OCI-LY1 (cell line): Measurements from ENCODE around the gene ELOA.
A peak's percentile ranks its signal among the peaks of the same experiment; 100 is the strongest.
"Not testable (repeated sequence)": the region's sequence is repeated elsewhere in the genome, so short reads cannot be mapped to it uniquely, and the experiment has no call there.

Experiments used
- H2AFZ ChIP-seq: fragments of 200-600 bp; sonication (generic), shearing (Covaris generic); 2 replicates; pipeline ENCODE4 v1.6.0; 2014; ENCODE audit warnings: antibody characterized with exemption, mild to moderate bottlenecking, low read length
- H3F3A ChIP-seq: fragments of 200-600 bp; sonication (generic), shearing (Covaris generic); 2 replicates; pipeline ENCODE4 v1.6.0; 2014; ENCODE audit warnings: mild to moderate bottlenecking, antibody characterized with exemption, low read length, moderate library complexity; ENCODE audit not compliant: insufficient read depth
- H3K27ac ChIP-seq: fragments of 200-600 bp; sonication (generic); 2 replicates; pipeline ENCODE4 v1.5.1; 2014; ENCODE audit warnings: low read length, mixed run types, mild to moderate bottlenecking, low read depth; ENCODE audit not compliant: poor library complexity, severe bottlenecking
- H3K27me3 ChIP-seq: fragments of 200-600 bp; sonication (generic); 2 replicates; pipeline ENCODE4 v1.6.0; 2014; ENCODE audit warnings: antibody characterized with exemption, mild to moderate bottlenecking, low read length, moderate library complexity; ENCODE audit not compliant: insufficient read depth
- H3K36me3 ChIP-seq: fragments of 200-600 bp; sonication (generic); 2 replicates; pipeline ENCODE4 v1.6.1; 2014; ENCODE audit warnings: mild to moderate bottlenecking, antibody characterized with exemption, low read length, moderate library complexity, mixed read lengths; ENCODE audit not compliant: insufficient read depth
- H3K4me1 ChIP-seq: fragments of 200-600 bp; sonication (generic); 2 replicates; pipeline ENCODE4 v1.5.1; 2014; ENCODE audit warnings: mild to moderate bottlenecking, low read length, moderate library complexity; ENCODE audit not compliant: insufficient read depth, severe bottlenecking
- H3K4me2 ChIP-seq: fragments of 200-600 bp; sonication (generic), shearing (Covaris generic); 2 replicates; pipeline ENCODE4 v1.6.1; 2014; ENCODE audit warnings: low read length
- H3K4me3 ChIP-seq: fragments of 200-600 bp; sonication (generic); 2 replicates; pipeline ENCODE4 v1.5.1; 2014; ENCODE audit warnings: low read length, low read depth, mild to moderate bottlenecking, mixed read lengths; ENCODE audit not compliant: poor library complexity, severe bottlenecking
- H3K79me2 ChIP-seq: fragments of 200-600 bp; shearing (Covaris generic); 2 replicates; pipeline ENCODE4 v1.6.1; 2016; ENCODE audit warnings: mixed run types, low read length, mixed read lengths; ENCODE audit not compliant: insufficient read depth
- H3K9ac ChIP-seq: fragments of 200-600 bp; sonication (generic), shearing (Covaris generic); 2 replicates; pipeline ENCODE4 v1.6.1; 2014; ENCODE audit warnings: mild to moderate bottlenecking, low read length, mixed read lengths
- H3K9me2 ChIP-seq: fragments of 200-600 bp; sonication (generic), shearing (Covaris generic); 2 replicates; pipeline ENCODE4 v1.6.1; 2014; ENCODE audit warnings: low read depth, mild to moderate bottlenecking, low read length, mixed read lengths
- H3K9me3 ChIP-seq: fragments of 200-600 bp; shearing (Covaris generic); 2 replicates; pipeline ENCODE4 v1.6.1; 2014; ENCODE audit warnings: low read length, mixed read lengths
- H4K20me1 ChIP-seq: fragments of 200-600 bp; sonication (generic), shearing (Covaris generic); 2 replicates; pipeline ENCODE4 v1.6.0; 2016; ENCODE audit warnings: mild to moderate bottlenecking, low read length; ENCODE audit not compliant: insufficient read depth
- EZH2 ChIP-seq: fragments of 200-600 bp; sonication (generic), shearing (Covaris generic); IDR thresholded peaks from 2 replicates; pipeline ENCODE4 v1.8.0; 2017; ENCODE audit warnings: borderline replicate concordance, mixed run types, mild to moderate bottlenecking, antibody characterized with exemption, low read length, moderate library complexity, mixed read lengths
- TF ChIP-seq, protein P1 (sequence below): fragments of 200-600 bp; sonication (generic), shearing (Covaris generic); IDR thresholded peaks from 2 replicates; pipeline ENCODE4 v1.5.1; 2017; ENCODE audit warnings: mild to moderate bottlenecking, antibody characterized with exemption, low read length, moderate library complexity, mixed read lengths

The ELOA gene

DNA sequence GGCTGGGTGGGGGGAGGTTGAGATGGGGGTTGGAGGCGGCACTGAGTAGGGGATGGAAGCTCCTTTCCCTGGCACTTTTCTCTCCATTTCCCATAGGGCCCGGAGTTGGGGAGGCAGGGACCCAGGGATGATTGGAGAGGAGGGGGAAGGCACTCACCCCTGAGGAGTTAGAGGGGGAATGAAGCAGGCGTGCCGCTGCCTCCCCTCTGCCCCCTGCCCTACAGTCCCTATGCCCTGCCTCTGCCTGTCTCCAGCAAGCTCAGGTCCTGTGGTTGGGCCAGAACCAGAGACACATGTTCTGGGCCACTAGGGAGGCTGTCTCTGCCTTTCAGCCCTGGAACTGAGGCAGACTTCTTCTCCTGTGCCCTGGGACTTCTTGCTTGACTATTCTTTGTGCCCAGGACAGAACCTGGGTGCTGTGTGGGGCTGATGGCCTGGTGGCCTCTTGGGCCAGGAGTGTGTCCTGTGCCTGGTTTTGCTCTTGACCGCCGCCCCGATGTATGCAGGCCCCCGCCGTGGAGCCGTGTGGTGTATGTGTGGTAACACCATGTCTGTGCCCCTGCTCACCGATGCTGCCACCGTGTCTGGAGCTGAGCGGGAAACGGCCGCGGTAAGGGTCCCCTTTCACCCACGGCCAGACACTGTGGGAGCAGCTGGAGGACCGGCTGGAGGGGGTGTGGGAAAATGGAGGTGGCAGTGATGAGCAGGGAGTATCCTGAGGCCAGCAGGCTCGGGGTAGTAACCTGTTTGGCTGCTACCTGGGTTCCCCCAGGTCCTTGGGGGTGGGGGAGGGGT lies 49.1 kb downstream of the ELOA start:
- Histone ChIP-seq H3K9ac (peak overlapping the region; percentile 90; the same call in 1 of the 2 replicates), H3K4me1 (peaks cover 26% of the 10 kb centered on the region), H3F3A (no peaks in the 10 kb centered on the region), H3K4me3 (peak overlapping the region; percentile 95), H3K9me3 (no peaks in the 10 kb centered on the region), H3K9me2 (no peaks in the 10 kb centered on the region), H4K20me1 (no peaks in the 10 kb centered on the region), H2AFZ (no peak overlapping the region), H3K4me2 (peak overlapping the region; percentile 82), H3K79me2 (peaks cover 6% of the 10 kb centered on the region; the same call in 1 of the 2 replicates), H3K27ac (no peak overlapping the region), H3K27me3 (no peaks in the 10 kb centered on the region), H3K36me3 (peaks cover 22% of the 10 kb centered on the region; the same call in 1 of the 2 replicates)
- TF ChIP-seq EZH2: no peak
- TF ChIP-seq, protein P1, sequence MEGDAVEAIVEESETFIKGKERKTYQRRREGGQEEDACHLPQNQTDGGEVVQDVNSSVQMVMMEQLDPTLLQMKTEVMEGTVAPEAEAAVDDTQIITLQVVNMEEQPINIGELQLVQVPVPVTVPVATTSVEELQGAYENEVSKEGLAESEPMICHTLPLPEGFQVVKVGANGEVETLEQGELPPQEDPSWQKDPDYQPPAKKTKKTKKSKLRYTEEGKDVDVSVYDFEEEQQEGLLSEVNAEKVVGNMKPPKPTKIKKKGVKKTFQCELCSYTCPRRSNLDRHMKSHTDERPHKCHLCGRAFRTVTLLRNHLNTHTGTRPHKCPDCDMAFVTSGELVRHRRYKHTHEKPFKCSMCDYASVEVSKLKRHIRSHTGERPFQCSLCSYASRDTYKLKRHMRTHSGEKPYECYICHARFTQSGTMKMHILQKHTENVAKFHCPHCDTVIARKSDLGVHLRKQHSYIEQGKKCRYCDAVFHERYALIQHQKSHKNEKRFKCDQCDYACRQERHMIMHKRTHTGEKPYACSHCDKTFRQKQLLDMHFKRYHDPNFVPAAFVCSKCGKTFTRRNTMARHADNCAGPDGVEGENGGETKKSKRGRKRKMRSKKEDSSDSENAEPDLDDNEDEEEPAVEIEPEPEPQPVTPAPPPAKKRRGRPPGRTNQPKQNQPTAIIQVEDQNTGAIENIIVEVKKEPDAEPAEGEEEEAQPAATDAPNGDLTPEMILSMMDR: no peak

DNA sequence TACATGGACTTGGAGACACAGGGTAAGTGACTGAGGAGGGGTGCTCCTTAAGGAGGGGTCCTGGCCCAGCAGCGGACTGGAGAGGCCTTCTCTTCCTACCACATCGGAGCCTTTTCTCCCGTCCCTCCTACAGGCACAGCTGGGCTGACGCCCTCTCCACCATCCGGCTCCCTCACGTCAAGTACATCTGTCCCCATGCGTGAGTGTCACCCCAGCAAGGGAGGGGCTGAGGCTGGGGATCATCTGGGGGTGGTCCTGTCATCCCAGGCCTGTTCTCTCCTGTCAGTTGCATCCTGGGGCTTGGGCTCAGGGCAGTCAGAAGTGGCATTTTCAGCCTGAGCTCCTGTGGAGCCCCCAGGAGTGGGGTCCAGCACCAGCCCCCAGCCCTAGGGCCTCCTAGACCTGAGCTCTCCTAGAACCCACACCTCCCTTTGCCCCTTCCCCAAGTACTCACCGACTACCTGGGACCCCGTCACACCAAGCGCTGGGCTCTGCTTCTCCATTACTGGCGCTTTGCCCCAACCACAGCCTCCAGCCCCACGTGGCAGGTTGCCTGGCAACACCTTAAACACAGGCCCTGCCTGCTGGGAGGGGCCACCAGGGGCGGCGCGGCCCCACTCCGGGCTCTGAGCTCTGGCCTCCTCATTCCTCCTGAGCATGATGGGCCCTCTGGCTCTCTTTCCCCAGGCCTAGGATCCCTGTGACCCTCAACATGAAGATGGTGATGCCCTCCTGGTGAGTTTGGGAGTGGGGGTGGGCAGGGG lies 49.9 kb downstream of the ELOA start:
- Histone ChIP-seq H3K9me2 (no peaks in the 10 kb centered on the region), H2AFZ (no peak overlapping the region), H3K27ac (no peak overlapping the region), H3K9ac (no peak overlapping the region), H3K9me3 (no peaks in the 10 kb centered on the region), H3F3A (no peaks in the 10 kb centered on the region), H4K20me1 (no peaks in the 10 kb centered on the region), H3K27me3 (no peaks in the 10 kb centered on the region), H3K4me3 (no peak overlapping the region), H3K4me2 (peak overlapping the region; percentile 82; the same call in 1 of the 2 replicates), H3K79me2 (peaks cover 6% of the 10 kb centered on the region; the same call in 1 of the 2 replicates), H3K4me1 (peaks cover 26% of the 10 kb centered on the region), H3K36me3 (peaks cover 21% of the 10 kb centered on the region; the same call in 1 of the 2 replicates)
- TF ChIP-seq, protein P1: no peak
- no peak for TF ChIP-seq EZH2

DNA sequence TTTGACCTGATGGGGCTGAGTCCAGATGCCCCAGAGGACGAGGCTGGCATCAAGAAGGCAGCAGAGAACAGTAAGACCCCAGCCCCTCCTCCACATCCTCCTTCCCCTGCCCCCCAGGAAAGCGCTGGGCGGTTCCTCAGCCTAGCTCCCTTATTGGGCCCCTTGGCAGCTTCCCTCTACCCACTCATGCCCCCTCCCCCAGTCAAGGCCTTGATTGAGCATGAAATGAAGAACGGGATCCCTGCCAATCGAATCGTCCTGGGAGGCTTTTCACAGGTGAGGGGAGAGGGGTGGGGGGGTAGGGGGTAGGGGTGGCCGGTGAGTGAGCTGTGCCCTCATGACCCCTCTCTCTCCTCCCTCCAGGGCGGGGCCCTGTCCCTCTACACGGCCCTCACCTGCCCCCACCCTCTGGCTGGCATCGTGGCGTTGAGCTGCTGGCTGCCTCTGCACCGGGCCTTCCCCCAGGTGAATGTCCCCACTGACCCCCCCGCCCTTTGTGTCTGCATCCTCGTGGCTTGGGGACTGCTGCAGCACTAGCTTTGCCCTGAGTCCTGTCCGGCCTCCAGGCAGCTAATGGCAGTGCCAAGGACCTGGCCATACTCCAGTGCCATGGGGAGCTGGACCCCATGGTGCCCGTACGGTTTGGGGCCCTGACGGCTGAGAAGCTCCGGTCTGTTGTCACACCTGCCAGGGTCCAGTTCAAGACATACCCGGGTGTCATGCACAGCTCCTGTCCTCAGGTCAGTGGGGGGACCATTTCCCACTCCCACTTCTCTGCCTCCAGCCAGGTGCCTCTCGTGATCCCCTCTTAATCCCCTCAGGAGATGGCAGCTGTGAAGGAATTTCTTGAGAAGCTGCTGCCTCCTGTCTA lies 50.8 kb downstream of the ELOA start:
- H3K79me2 ChIP-seq: peaks cover 6% of the 10 kb centered on the region; the same call in 1 of the 2 replicates
- no peaks in the 10 kb centered on the region for H3K9me2 ChIP-seq
- H2AFZ ChIP-seq: no peak overlapping the region
- H3K9me3 ChIP-seq: no peaks in the 10 kb centered on the region
- no peak overlapping the region for H3K4me2 ChIP-seq
- H3F3A ChIP-seq: no peaks in the 10 kb centered on the region
- TF ChIP-seq EZH2: no peak
- TF ChIP-seq, protein P1: no peak
- H3K4me1 ChIP-seq: peaks cover 29% of the 10 kb centered on the region
- no peaks in the 10 kb centered on the region for H3K27me3 ChIP-seq
- no peak overlapping the region for H3K27ac ChIP-seq
- H4K20me1 ChIP-seq: no peaks in the 10 kb centered on the region
- H3K4me3 ChIP-seq: no peak overlapping the region
- peaks cover 20% of the 10 kb centered on the region; the same call in 1 of the 2 replicates for H3K36me3 ChIP-seq
- H3K9ac ChIP-seq: no peak overlapping the region

DNA sequence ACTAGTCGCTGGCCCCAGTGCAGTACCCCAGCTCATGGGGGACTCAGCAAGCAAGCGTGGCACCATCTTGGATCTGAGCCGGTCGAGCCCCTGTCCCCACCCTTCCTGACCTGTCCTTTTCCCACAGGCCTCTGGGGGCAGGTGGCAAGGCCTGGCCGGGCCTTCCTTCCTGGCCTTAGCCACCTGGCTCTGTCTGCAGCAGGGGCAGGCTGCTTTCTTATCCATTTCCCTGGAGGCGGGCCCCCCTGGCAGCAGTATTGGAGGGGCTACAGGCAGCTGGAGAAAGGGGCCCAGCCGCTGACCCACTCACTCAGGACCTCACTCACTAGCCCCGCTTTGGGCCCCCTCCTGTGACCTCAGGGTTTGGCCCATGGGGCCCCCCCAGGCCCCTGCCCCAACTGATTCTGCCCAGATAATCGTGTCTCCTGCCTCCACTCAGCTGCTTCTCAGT lies 51.5 kb downstream of the ELOA start:
- H3K4me3 ChIP-seq, H3K9me2 ChIP-seq, H3K9ac ChIP-seq, H4K20me1 ChIP-seq, H3K27ac ChIP-seq, H3K4me2 ChIP-seq, H3K9me3 ChIP-seq, H3F3A ChIP-seq, H2AFZ ChIP-seq, H3K27me3 ChIP-seq, H3K79me2 ChIP-seq: not testable (repeated sequence)
- peaks cover 20% of the 10 kb centered on the region; the same call in 1 of the 2 replicates for H3K36me3 ChIP-seq
- H3K4me1 ChIP-seq: peaks cover 36% of the 10 kb centered on the region
